ENCODE measurements around the gene DRC1. TPM values are rescaled to one million over a fixed set of nuclear protein-coding genes. Genes with fewer than 3 reads are reported as not detected.

Gene DRC1
- polyA plus RNA-seq, 1 of the 3 experiments (the other 2 are of a cell fraction), result 0.18 TPM

GRCh38 chr2:26506279-26506678, 104.6 kb downstream of the DRC1 start:
- Histone ChIP-seq H3K9me3 (no peaks in the 10 kb centered on the region), H3K9me2 (no peaks in the 10 kb centered on the region), H3K27ac (ENCODE audit: low read depth in 2 of 2, low read length in 1 of 2) (no peak overlapping the region), H4K20me1 (ENCODE audit: insufficient read depth) (no peaks in the 10 kb centered on the region), H3K79me2 (ENCODE audit: insufficient read depth) (no peaks in the 10 kb centered on the region), H3K9ac (no peak overlapping the region), H2AFZ (ENCODE audit: low read depth) (no peak overlapping the region), H3K4me2 (no peak overlapping the region), H3K4me1 (ENCODE audit: control insufficient read depth in 1 of 2, insufficient read depth in 2 of 2, low read depth in 1 of 2, low read length in 1 of 2) (no peaks in the 10 kb centered on the region), H3K36me3 (replicated peaks in 1 of 2; ENCODE audit: control insufficient read depth in 1 of 2, insufficient read depth in 2 of 2, low read length in 1 of 2) (no peaks in the 10 kb centered on the region), H3K27me3 (ENCODE audit: insufficient read depth) (peaks cover 32% of the 10 kb centered on the region), H3F3A (replicated peaks; ENCODE audit: insufficient read depth) (no peaks in the 10 kb centered on the region), H3K4me3 (ENCODE audit: low read depth in 2 of 2, low read length in 1 of 2) (no peak overlapping the region)
- TF ChIP-seq FOXM1 (IDR thresholded peaks at IDR 0.05; ENCODE audit: low read depth) (no peak), IRF3 (IDR thresholded peaks at IDR 0.05; ENCODE audit: low read depth, low read length) (no peak), YY1 (IDR thresholded peaks at IDR 0.05; ENCODE audit: low read depth) (no peak)
- TF ChIP-seq, protein P1, sequence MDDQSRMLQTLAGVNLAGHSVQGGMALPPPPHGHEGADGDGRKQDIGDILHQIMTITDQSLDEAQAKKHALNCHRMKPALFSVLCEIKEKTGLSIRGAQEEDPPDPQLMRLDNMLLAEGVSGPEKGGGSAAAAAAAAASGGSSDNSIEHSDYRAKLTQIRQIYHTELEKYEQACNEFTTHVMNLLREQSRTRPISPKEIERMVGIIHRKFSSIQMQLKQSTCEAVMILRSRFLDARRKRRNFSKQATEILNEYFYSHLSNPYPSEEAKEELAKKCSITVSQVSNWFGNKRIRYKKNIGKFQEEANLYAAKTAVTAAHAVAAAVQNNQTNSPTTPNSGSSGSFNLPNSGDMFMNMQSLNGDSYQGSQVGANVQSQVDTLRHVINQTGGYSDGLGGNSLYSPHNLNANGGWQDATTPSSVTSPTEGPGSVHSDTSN (IDR thresholded peaks at IDR 0.05), result no peak
- TF ChIP-seq, protein P2, sequence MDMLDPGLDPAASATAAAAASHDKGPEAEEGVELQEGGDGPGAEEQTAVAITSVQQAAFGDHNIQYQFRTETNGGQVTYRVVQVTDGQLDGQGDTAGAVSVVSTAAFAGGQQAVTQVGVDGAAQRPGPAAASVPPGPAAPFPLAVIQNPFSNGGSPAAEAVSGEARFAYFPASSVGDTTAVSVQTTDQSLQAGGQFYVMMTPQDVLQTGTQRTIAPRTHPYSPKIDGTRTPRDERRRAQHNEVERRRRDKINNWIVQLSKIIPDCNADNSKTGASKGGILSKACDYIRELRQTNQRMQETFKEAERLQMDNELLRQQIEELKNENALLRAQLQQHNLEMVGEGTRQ (IDR thresholded peaks at IDR 0.05; ENCODE audit: borderline replicate concordance, low read depth, low read length), result no peak
- ChIA-PET CTCF (interaction anchor here (1.5 kb wide), 1 partner anchor 8 kb away, joined by 4 read pairs; no protein-coding TSS in a partner anchor), POLR2A (no interaction called here)
- WGBS (ENCODE audit: low lambda C conversion rate), result 71% methylated on average over 4 of the region's 4 CpGs
- no peak for DNase-seq

Other genes starting within 250 kb of the DRC1 start
- 1.5 and 3.7 TPM in 2 replicates for gene GAREM2, start 228.8 kb upstream of the DRC1 start, polyA plus RNA-seq (2012; rRNA removed)
- gene HADHA, start 157.3 kb upstream of the DRC1 start, polyA plus RNA-seq (2012; rRNA removed), result 64.3 and 69.9 TPM in 2 replicates
- 108 and 137 TPM in 2 replicates for gene HADHB, start 157.0 kb upstream of the DRC1 start, polyA plus RNA-seq (2012; rRNA removed)
- 4.4 and 6.2 TPM in 2 replicates for gene SELENOI, start 55.8 kb upstream of the DRC1 start, polyA plus RNA-seq (2012; rRNA removed)
- 0.10 and 0.31 TPM in 2 replicates for gene ADGRF3, start 55.1 kb upstream of the DRC1 start, polyA plus RNA-seq (2012; rRNA removed)
- not detected in 2 replicates for gene OTOF, start 76.2 kb downstream of the DRC1 start, polyA plus RNA-seq (2012; rRNA removed)
- gene CIB4, start 239.4 kb downstream of the DRC1 start, polyA plus RNA-seq (2012; rRNA removed), result not detected in 2 replicates

All from SK-N-SH (cell line).